ENCODE results near the gene MROH7.

MROH7 gene

DNA sequence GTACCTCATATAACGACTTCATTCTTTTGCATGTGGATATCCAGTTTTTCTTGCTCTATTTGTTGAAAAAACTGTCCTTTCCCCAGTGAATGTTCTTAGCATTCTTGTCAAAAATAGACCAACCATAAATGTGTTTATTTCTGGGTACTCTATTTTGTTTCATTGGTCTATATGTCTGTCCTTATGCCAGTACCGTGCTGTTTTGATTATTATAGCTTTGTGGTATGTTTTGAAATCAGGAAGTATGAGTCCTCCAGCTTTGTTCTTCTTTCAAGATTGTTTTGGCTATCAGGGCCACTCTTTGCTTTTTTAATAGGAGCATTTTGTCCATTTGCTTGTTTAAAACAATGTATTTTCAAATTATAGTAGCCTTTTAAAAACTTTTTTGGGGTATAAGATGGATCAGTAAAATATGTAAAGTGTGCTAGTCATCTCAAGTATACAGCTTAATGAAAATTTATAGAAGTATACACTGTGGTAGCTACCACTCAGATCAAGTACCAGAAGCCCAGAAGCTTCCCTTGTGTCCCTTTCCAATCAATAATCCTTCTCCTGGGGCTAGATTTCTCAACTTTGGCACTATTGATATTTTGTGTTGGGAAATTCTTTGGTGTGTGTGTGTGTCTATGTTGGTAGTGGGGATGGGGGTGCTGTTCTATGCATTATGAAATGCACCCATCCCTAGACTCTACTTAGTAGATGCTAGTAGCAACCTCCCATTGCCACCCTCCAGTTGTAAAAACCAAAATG is 16.8 kb downstream of the MROH7 start:
- H3K36me3 Mint-ChIP-seq (ENCODE audit: low read depth), result no peaks in the 10 kb centered on the region
- no peaks in the 10 kb centered on the region for H3K4me1 Mint-ChIP-seq (ENCODE audit: low read depth)
- no peak overlapping the region for H3K27ac Mint-ChIP-seq
- no peak overlapping the region for H3K4me3 Mint-ChIP-seq
- no peaks in the 10 kb centered on the region for H3K27me3 Mint-ChIP-seq
- H3K9me3 Mint-ChIP-seq, result no peaks in the 10 kb centered on the region

DNA sequence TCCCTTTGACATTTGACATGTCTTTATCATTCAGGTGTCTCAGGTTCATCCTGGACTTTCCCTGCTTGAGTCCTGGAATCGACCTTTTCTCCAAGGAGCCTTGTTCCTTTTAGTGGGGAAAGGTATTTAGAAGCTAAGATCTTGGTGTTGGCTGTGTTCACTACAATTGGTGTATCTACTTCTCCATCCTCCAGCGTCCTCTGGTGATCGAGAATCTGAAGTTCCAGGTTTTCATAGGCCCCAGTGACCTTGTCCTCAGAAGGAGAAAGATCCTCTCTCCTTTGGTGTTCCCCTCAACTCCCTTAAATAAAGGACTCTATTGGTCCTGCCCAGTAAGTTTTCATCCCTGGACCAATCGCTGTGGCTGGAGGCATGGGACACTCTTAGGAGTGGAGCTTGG is 22.1 kb downstream of the MROH7 start:
- Mint-ChIP-seq H3K36me3 (ENCODE audit: low read depth) (no peaks in the 10 kb centered on the region), H3K9me3 (no peaks in the 10 kb centered on the region), H3K27ac (no peak overlapping the region), H3K4me1 (ENCODE audit: low read depth) (no peaks in the 10 kb centered on the region), H3K27me3 (no peaks in the 10 kb centered on the region), H3K4me3 (no peak overlapping the region)

DNA sequence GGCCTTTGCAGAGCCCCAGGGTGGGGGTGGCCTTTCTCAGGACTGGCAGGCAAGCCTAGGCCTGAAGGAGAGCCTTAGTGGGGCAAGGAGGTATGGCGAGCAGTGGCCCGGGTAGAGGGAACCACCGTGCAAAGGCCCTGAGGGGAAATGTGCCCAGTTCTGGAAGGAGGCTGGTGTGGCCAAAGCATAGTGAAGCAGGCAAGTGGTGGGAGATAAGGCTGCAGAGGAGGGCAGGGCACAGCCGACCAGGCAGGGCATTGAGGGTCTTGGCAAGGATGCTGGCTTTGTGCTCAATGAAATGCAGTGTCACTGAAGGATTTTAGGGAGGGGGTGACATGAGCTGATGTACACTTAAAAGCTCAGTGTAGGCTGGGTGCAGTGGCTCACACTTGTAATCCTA is 22.8 kb downstream of the MROH7 start:
- Mint-ChIP-seq H3K9me3 (no peaks in the 10 kb centered on the region), H3K4me3 (no peak overlapping the region), H3K27me3 (no peaks in the 10 kb centered on the region), H3K4me1 (ENCODE audit: low read depth) (no peaks in the 10 kb centered on the region), H3K27ac (no peak overlapping the region), H3K36me3 (ENCODE audit: low read depth) (no peaks in the 10 kb centered on the region)

DNA sequence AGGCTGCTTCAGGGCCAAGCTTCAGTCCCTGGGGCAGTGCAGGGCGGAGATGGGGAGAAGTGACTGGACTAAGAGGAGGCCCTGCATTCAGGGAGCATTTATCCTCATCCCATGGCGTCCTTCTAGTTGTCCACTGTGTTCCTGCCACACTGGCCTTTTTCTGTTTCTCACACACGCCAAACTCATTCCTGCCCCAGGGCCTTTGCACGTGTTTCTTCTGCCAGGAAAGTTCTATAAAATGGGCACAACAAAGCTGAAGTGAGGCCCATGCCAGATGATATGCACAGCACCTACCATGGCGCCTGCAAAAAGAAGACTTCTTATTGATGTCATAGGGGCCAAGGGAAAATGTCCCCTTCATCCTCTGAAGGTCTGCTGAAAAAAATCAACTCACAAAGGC is 24.3 kb downstream of the MROH7 start:
- Mint-ChIP-seq H3K27ac (no peak overlapping the region), H3K9me3 (no peaks in the 10 kb centered on the region), H3K4me1 (ENCODE audit: low read depth) (no peaks in the 10 kb centered on the region), H3K36me3 (ENCODE audit: low read depth) (no peaks in the 10 kb centered on the region), H3K27me3 (no peaks in the 10 kb centered on the region), H3K4me3 (no peak overlapping the region)

DNA sequence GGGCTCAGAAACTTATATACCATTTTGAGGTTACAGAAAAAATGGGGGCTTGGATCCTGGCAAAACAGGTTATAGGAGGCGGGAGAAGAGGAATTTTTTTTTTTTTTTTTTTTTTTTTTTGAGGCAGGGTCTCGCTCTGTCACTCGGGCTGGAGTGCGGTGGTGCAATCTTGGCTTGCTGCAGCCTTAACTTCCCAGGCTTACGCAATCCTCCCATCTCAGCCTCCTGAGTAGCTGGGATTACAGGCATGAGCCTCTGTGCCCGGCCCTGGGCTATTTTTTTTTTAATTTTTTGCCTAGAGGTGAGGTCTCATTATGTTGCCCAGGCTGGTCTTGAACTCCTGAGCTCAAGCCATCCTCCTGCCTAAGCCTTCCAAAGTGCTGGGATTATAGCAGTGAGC is 24.7 kb downstream of the MROH7 start:
- H3K27me3 Mint-ChIP-seq, result no peaks in the 10 kb centered on the region
- no peaks in the 10 kb centered on the region for H3K9me3 Mint-ChIP-seq
- H3K36me3 Mint-ChIP-seq (ENCODE audit: low read depth), result no peaks in the 10 kb centered on the region
- H3K4me1 Mint-ChIP-seq (ENCODE audit: low read depth), result no peaks in the 10 kb centered on the region
- H3K4me3 Mint-ChIP-seq, result no peak overlapping the region
- no peak overlapping the region for H3K27ac Mint-ChIP-seq

DNA sequence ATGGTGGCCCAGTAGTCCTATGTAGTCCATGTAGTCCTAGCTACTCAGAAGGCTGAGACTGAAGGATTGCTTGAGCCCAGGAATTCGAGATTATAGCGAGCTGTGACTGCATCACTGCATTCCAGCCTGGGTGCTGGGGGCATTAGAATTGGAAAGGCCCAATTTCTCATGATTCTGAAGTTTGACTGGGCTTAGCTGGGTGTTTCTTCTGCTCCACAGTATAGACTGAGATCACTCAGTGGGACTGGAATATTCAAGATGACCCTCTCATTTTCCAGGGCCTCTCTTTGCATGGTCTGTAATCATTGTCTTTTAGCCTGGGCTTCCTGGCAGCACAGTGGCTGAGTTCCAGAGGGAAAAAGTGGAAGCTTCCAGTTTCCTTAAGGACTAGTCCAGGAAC is 26.2 kb downstream of the MROH7 start:
- H3K4me3 Mint-ChIP-seq, result no peak overlapping the region

DNA sequence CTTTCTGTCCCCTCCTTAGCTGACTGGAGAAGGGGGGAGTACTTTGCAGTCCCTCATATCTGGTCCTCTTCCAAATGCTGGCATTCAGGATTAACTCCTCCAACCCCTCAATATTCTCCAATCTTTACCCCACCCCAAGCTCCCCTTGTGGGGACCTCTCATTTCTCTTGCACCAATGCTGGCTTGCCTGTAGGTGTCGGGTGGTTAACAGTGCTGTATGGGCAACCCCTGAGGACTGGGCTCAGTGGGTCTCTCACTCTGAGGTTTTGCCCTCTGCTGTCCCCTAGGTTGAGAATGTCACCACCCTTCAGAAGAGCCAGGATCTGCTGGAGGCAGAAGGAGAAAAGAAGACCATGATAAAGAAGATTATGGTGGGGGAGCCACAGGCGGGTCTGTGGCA is 27.0 kb downstream of the MROH7 start:
- no peaks in the 10 kb centered on the region for H3K4me1 Mint-ChIP-seq (ENCODE audit: low read depth)
- no peaks in the 10 kb centered on the region for H3K9me3 Mint-ChIP-seq
- H3K27me3 Mint-ChIP-seq, result no peaks in the 10 kb centered on the region
- no peaks in the 10 kb centered on the region for H3K36me3 Mint-ChIP-seq (ENCODE audit: low read depth)
- no peak overlapping the region for H3K27ac Mint-ChIP-seq
- no peak overlapping the region for H3K4me3 Mint-ChIP-seq

More for the DNA sequence above, 26.2 kb downstream of the MROH7 start:
- Mint-ChIP-seq H3K36me3 (ENCODE audit: low read depth) (no peaks in the 10 kb centered on the region), H3K27me3 (no peaks in the 10 kb centered on the region), H3K27ac (no peak overlapping the region), H3K9me3 (no peaks in the 10 kb centered on the region), H3K4me1 (ENCODE audit: low read depth) (no peaks in the 10 kb centered on the region)

DNA sequence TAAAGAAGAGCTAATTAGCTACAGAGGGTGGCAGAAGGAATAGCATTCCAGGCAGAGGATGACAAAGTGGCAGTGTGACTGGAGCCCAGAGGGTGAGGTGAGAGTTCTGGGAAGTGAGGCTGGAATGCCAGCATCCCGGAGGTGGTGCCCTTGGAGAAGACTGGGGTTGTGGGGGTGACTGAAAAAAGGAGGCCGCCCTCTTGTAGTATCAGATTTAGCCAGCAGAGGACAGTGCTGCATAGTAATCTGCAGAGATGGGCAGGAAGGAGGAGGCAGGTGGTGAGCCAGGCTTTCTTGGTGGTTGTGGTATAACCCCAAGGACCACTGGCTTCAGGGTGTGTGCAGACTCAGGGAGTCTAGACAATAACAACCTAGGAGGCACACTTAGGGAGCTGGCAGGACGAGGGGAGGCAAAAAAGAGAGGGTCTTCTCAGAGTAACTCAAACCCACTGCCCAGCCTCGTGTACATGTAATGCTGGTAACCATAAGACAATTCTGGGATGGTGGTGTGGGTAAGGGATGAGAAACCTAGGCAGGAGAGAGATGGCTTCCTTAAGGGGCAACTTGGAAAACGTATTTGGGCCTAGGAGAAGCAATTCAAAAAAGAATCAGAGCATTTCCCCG is 30.5 kb downstream of the MROH7 start:
- Mint-ChIP-seq H3K27me3 (no peaks in the 10 kb centered on the region), H3K4me3 (no peak overlapping the region), H3K4me1 (ENCODE audit: low read depth) (no peaks in the 10 kb centered on the region), H3K36me3 (ENCODE audit: low read depth) (no peaks in the 10 kb centered on the region), H3K27ac (no peak overlapping the region), H3K9me3 (no peaks in the 10 kb centered on the region)

DNA sequence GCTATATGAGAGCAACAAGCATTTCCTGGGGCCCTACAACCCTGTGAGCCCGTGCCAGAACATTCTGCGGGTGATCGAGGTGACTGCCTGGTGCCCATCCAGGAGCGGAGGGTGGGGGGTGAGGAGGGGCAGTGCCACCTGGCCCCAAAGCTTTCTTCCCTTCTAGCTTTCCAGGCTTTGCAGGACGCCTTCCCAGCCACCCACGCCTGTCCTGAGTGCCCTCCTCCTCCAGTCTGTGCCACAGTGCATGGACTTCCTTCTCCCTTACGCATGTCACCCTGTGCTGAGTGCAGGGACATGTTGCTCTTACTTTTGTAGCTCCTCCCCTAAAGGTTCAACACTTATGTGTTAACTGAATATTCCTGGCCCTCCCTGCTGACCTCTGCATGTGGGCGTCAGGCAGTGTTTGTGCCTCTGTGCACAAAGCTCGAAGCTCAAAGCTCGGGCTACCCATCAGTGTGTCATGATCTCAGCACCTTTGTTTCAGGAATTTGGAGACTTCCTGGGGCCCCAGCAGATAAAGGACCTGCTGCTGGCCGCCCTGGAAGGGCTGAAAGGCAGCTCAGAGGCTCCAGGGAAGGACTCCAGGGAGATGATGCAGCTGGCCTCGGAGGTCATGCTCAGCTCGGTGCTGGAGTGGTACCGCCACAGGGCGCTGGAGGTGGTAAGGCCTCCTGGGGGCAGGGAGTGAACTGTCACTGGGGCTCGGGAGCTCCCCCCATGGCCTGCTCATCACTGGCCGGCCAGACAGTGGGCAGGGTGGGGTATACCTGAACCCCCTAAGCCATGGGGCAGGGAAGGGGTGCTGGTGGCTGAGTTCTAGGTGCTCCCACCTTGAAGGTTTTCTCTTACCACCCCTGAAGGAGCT is 37.4 kb downstream of the MROH7 start:
- no peaks in the 10 kb centered on the region for H3K36me3 Mint-ChIP-seq (ENCODE audit: low read depth)
- no peak overlapping the region for H3K4me3 Mint-ChIP-seq
- no peaks in the 10 kb centered on the region for H3K9me3 Mint-ChIP-seq
- no peak overlapping the region for H3K27ac Mint-ChIP-seq
- H3K27me3 Mint-ChIP-seq, result no peaks in the 10 kb centered on the region
- H3K4me1 Mint-ChIP-seq (ENCODE audit: low read depth), result no peaks in the 10 kb centered on the region

DNA sequence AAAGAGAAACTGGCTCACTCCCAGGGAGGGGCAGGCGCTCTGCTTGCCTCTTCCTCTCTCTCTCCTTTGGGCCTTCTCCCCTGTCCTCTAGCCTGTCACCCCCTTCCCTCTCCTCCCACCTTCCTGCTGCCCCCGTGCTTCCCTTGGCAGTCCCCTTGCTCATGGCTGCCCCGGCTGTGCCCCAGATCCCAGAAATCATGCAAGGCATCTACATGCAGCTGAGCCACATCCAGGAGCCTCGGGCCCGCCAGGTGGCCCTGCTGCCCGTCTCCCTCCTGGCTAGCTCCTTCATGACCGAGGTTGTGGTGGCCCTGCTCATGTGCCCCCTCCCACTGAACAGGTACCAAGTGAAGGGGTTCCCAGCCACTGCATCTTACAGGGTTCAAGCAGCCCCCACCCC is 38.1 kb downstream of the MROH7 start:
- Mint-ChIP-seq H3K27ac (no peak overlapping the region), H3K4me1 (ENCODE audit: low read depth) (no peaks in the 10 kb centered on the region), H3K27me3 (no peaks in the 10 kb centered on the region), H3K9me3 (no peaks in the 10 kb centered on the region), H3K4me3 (no peak overlapping the region), H3K36me3 (ENCODE audit: low read depth) (no peaks in the 10 kb centered on the region)

DNA sequence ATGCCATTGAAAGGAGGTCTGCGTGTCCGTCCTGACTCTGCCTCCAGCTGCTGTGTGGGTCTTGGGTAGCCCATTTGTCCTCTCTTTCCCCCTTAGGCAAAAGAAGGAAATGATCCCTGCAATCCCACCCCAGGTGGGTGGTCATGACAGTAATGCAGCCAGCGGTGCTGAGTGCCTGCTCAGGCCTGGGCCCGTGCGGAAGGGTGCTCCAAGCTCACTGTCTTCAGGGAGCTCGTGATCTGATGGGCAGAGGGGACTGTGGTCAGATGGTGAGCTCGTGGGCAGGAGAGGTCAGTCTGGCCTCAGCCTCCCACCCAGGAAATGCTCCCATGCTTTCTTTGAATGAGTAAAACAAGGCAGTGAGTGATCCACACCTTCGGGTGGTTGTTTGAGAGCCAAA is 38.8 kb downstream of the MROH7 start:
- H3K4me1 Mint-ChIP-seq (ENCODE audit: low read depth), result no peaks in the 10 kb centered on the region
- H3K4me3 Mint-ChIP-seq, result no peak overlapping the region
- no peak overlapping the region for H3K27ac Mint-ChIP-seq
- no peaks in the 10 kb centered on the region for H3K27me3 Mint-ChIP-seq
- H3K9me3 Mint-ChIP-seq, result no peaks in the 10 kb centered on the region
- H3K36me3 Mint-ChIP-seq (ENCODE audit: low read depth), result no peaks in the 10 kb centered on the region

DNA sequence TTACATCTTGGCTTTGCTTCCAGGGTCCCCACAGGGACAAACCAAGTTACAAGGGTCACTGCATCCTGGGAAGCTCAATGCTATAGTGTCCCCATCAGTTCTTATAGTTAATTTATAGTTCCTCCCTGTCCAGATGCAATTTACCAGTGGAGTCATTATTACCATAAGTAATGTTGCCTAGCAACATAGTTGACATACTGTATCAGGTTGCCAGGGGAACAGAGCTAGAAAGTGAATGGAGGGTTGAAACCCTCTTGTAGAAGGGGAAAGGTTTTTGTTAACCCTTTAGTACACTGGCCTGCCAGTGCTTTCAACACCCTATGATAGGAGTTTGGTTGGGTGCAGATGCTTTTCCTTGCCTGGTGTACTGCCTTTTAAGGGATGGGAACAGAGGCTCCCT is 39.8 kb downstream of the MROH7 start:
- Mint-ChIP-seq H3K4me3 (no peak overlapping the region), H3K27ac (no peak overlapping the region), H3K9me3 (no peaks in the 10 kb centered on the region), H3K27me3 (no peaks in the 10 kb centered on the region), H3K4me1 (ENCODE audit: low read depth) (no peaks in the 10 kb centered on the region), H3K36me3 (ENCODE audit: low read depth) (no peaks in the 10 kb centered on the region)

DNA sequence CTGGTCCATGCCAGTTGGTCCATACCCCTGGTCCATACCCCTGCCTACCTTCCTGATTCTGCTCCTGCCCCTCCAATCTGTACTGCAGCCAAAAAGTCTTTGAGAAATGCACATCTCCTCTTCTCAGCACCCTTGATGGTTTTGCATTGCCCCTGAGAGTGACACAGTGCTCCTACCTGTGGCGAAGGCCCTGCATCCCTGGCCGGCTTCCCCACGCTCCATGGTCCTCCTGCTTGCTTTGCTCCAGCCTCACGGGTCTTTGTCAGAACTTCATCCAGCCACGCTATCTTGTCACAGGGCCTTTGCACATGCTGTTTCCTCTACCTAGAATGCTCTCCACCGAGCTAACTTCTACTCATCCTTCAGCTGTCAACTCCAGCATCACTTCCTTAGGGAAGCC is 41.9 kb downstream of the MROH7 start:
- no peaks in the 10 kb centered on the region for H3K9me3 Mint-ChIP-seq
- no peak overlapping the region for H3K27ac Mint-ChIP-seq
- no peaks in the 10 kb centered on the region for H3K36me3 Mint-ChIP-seq (ENCODE audit: low read depth)
- H3K4me1 Mint-ChIP-seq (ENCODE audit: low read depth), result no peaks in the 10 kb centered on the region
- no peaks in the 10 kb centered on the region for H3K27me3 Mint-ChIP-seq
- no peak overlapping the region for H3K4me3 Mint-ChIP-seq

DNA sequence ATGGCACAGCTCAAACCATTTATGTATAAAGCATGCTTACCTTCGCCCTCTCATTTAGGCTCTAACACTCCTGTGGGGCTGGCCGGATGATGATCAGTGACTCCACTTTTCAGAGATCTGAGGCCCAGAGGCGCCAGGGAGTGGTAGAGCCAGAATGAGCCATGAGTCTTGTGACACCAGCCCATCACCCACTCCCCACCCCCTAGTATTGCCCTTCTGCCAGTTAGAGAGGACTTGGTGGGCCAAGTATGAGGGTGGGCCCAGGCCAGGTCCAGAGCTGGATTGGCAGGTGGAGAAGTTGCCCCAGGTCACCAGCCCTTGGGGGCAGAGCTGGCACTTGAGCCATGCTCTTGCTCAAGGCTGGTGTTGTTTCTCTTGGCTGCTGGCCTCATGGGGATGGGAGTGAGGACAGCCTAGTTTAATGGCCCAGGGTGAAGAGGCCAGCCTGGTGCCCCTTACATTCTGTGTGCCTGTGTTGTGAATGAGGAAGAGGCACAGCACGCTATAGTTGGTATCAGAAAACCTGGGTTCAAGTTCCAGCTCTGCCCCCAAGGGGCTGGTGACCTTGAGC is 43.8 kb downstream of the MROH7 start:
- no peaks in the 10 kb centered on the region for H3K27me3 Mint-ChIP-seq
- no peaks in the 10 kb centered on the region for H3K36me3 Mint-ChIP-seq (ENCODE audit: low read depth)
- H3K27ac Mint-ChIP-seq, result no peak overlapping the region
- no peaks in the 10 kb centered on the region for H3K4me1 Mint-ChIP-seq (ENCODE audit: low read depth)
- no peak overlapping the region for H3K4me3 Mint-ChIP-seq
- no peaks in the 10 kb centered on the region for H3K9me3 Mint-ChIP-seq

DNA sequence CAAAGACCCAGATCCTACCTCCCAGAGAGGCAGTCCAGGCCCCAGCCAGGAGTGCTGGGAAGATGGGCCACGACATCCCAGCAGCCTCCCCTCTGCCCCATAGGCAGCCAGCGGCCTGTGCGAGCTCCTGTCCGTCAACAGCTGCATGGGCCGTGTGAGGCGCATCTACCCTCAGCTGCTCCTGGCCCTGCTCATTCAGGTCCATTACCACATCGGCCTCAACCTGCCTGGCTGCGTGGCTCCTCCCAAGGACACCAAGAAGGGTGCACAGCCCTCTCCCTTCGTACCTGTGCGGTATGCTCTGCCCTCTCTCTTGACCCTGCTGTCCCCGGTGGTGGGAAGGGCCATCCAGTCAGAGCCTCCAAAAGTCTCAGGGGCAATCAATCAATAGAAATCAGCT is 44.6 kb downstream of the MROH7 start:
- no peaks in the 10 kb centered on the region for H3K4me1 Mint-ChIP-seq (ENCODE audit: low read depth)

More for the DNA sequence above, 44.6 kb downstream of the MROH7 start:
- no peaks in the 10 kb centered on the region for H3K27me3 Mint-ChIP-seq
- no peak overlapping the region for H3K27ac Mint-ChIP-seq
- no peak overlapping the region for H3K4me3 Mint-ChIP-seq
- H3K9me3 Mint-ChIP-seq, result no peaks in the 10 kb centered on the region
- H3K36me3 Mint-ChIP-seq (ENCODE audit: low read depth), result no peaks in the 10 kb centered on the region

All from stimulated activated naive CD8-positive, alpha-beta T cell treated with anti-CD3 and anti-CD28 coated beads, Interleukin-15, Interleukin-2, amounts not matched to agents 100 ng/mL and 50 ng/mL, for 24 hours (primary cell).